ENCODE measurements around the gene ADORA2A.

The ADORA2A gene

DNA sequence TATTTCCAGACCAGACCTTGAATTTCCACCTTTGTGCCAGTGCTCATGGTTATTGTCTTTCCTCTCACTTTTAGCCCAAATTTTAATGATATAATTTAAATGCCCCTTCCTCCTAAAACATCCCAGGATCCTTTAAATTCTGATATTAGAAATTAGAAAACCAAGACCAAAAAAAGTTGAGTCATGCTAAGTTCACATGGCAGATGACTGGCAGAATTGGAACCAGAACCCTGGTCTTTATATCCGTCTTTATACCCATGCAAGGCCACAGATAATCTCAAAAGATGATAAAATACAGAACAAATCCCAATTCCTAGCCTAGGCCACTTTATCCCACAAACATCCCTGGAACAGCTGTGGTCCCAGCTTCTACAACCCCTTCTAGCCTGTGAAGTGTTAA, 26.5 kb downstream of the ADORA2A start:
- DNase-seq (ENCODE audit: low read depth in 2 of 2) = no peak

DNA sequence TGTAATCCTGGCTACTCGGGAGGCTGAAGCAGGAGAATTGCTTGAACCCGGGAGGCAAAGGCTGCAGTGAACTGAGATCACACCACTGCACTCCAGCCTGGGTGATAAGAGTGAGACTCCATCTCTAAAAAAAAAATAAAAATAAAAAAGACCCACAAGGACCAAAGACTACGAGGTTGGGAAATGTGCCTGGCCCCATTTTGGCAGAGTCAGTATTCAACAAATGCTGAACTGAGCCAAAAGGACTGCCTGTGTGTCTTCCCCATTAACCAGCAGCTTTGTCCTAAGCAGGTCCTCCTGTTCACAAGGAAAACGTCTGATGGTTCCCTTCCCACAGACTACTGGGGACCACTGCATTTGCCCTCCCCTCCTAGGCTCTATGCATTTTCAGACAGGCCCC, 27.6 kb downstream of the ADORA2A start:
- DNase-seq (ENCODE audit: low read depth in 2 of 2) = no peak

DNA sequence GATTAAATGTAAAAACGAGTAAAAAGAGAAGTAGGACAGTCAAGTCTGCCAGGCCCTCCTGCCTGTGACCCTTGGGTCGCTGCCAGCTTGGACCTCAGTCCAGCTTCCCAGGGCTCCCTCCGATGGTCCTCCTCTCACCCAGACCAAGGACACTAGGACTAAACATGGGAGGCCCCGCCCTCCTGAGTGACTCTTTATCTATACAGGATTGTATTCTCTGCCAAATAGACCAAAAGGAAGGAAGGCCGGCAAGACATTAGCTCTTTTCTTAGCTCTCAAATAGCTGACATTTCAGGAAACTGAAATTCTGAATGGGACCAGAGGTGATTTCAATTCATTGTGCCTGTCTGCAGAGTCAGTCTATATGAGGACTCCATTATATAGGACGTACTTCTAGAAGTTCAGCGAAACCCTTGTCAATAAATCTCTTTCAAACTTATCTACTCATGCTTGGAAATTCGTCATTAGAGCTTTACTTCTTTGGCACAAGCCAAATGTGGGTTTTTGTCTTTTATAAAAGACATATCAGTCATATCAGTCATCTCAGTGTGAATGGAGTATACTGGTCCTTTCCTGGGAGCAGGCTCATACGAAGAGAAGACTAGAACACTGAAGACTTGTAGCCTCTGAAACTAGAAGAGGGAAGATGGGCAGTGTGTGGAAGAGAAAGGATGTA, 28.5 kb downstream of the ADORA2A start:
- no peak for DNase-seq (ENCODE audit: low read depth in 2 of 2)

DNA sequence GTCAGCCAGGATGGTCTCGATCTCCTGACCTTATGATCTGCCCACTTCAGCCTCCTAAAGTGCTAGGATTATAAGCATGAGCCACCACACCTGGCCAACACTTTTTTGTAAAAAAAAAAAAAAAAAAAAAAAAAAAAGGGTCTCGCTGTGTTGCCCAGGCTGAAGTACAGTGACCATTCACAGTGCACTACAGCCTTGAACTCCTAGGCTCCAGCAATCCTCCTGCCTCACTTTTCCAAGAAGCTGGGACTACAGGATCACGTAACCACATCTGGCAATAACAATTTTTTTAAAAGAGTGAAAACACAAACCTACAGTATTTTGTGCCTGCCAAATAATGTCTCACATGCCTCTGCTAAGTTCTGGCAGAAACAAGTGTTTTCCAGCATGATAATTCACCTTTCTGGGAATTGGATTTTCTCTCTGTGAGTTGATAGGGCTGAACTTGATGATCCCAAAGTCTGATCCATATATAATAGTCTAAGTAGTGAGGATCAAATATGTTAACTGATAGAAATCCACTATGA, 30.6 kb downstream of the ADORA2A start:
- DNase-seq (ENCODE audit: low read depth in 2 of 2) = no peak

DNA sequence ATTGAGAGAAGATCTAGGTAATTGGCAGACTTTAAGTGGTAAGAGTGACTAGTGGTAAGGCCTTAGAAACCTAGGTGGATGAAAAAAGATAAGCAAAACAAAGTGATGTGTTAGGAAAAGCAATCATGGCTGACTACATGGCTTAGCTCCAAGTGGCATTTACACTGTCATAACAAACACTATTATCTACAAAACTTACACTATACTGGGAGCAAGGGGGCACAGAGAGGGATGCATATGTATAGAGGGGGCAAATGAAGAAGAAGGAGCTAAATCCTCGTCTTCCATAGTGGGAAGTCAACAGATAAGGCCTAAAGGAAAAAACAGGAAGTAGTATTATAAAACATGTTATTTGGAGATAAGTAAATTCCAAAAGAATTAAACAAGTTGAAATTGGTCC, 32.5 kb downstream of the ADORA2A start:
- DNase-seq (ENCODE audit: low read depth in 2 of 2) = no peak

DNA sequence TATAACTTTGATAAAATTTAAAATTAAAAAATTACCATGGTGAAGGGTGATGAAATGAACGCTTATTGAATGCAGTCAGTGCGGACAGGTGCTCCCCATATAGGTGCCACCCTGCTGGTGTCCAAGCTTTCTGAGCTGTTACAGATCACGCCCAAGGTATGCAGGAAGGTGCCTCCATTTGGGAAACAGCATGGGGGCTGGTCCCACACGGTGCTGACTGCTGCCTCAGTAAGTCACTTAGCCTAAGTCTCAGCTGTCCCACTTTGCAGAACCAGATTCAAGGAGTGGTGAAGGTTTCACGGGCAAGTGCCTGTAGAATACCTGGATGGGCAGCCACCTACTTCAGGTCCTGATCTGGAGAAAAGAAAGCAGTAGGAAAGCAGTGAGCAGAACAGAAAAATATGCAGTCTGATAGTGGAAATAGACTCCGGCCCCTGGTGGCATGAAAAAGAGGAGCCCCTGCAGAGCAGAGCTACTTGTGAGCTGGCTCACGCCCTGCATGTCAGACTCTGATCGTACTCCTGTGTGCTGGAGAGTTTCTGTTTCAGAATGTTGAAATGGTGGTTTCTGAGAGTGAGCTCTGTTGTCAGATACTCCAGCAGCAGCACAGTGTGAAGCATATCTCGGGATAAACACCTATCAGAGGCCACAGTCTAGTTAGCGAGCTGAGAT, 33.2 kb downstream of the ADORA2A start:
- no peak for DNase-seq (ENCODE audit: low read depth in 2 of 2)

DNA sequence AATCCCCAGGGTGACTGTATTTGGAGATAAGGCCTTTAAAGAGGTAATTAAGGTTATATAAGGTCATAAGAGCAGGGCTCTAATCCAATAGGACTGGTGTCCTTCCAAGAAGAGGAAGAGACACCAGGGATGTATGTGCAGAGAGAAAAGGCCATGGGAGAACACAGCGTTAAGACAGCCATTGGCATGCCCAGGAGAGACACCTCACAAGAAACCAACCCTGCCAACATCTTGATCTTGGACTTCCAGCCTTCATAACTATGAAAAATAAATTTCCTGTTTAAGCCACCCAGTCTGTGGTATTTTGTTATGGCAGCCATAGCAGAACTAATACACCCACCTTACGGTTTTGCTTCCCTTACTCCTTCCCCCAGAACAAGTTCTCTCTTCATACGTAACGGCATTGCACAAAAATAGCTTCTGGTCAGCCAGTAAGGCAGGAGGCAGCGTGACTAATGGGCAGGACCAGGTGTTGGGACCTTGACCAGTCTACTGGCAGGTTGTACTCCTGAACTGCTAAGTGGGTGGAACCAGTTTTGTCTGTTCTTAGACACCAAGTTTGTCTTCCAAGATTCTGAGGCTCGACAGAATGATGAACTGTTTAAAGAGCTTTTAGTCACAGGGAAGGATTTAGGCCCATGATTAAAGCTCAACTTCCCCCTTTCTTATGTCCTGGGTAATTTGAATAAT, 35.8 kb downstream of the ADORA2A start:
- no peak for DNase-seq (ENCODE audit: low read depth in 2 of 2)

DNA sequence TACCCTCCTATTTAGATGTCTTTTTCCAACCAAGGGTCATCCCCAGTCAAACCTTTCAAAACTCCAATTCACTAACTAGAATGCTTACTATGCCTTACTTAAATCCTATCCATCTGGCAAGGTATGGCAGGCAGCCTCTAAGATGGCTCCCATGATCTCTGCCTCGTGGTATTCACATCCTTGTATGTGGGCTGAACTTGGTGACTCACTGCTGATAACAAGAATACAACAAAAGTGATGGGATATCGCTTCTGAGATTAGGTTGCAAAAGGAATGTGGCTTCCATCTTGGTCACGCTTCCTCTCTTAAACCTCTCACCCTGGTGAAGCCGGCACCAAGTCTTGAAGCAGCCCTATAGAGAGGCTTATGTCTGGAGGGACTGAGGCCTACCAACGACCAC, 38.2 kb downstream of the ADORA2A start:
- DNase-seq (ENCODE audit: low read depth in 2 of 2) = no peak

DNA sequence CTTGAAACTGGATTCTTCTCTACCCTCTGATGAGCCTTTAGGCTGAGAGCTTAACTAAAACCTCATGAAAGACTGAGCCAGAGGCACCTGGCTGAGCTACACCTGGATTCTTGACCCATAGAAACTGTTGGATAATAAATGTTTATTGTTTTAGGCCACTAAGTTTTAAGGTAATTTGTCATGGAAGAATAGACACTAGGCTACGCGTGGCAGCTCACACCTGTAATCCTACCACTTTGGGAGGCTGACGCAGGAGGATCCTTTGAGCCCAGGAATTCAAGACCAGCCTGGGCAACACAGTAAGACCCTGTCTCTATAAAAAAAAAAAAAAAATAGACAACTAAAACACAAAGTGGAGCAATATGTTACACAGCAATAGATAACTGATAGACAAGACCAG, 38.6 kb downstream of the ADORA2A start:
- no peak for DNase-seq (ENCODE audit: low read depth in 2 of 2)

DNA sequence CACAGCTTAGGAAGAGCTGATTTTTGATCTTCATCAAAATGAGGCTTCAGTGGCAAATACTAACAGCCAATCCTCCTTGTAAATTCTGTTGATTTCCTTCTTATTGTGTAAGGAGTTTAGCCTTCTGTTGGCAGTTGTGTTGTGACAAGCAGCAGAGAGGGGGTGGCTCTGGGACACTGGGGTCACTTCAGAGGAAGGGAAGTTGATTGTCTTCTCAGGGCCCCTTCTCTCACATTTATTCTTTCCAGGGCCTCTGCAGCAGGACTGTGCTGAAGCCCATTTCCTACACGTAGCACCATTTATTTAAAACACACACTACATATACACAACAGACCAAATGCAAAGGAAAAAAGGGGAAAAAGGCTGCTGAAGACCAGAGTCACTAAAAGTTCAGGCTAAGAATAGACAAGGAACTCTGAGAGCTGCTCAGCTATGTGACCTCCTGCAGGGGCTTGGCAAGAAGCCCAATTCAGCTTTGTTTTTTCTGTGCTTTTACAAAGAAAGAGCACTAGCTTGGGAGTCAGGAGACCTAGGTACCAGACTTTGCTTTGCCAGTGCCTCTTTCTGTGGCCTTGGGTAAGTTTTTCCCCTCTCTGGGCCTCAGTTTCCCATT, 39.4 kb downstream of the ADORA2A start:
- DNase-seq (ENCODE audit: low read depth in 2 of 2) = no peak

DNA sequence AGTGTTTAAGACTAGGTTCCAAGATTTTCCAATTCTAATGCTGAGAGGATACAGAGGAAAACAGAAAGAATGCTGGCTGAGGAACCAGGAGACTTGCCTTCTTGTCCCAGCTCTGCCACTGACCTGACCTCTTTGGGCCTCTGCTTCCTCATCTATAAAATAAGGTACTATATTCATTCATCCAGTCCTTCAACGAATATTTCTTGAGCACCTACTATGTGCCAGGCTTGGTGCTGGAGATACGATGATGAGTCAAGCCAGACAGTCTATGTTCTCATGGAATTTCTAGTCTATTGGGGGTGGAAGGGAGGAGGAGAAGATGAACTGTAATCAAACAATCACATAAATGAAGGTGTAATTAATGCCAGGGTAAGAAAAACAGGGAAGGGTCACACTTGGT, 39.9 kb downstream of the ADORA2A start:
- DNase-seq (ENCODE audit: low read depth in 2 of 2) = no peak

DNA sequence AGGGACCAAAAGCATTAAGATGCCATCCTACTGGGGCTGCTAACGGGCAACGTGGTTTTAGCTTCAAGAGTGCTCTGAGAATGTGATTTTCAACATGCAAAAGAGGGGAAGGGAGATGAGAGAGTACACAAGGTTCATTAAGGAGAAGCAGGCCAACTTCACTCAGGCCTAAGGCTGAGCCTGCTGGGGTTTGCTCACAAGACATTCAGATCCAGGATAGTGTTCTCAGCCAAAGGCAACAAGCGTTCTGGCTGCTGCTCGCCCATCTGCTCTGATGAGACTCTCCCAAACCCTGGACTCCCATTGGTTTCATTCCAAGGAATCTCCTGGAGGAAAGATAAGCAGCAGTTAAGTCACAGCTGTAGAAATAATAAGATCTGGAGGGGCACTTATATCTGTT, 44.2 kb downstream of the ADORA2A start:
- DNase-seq (ENCODE audit: low read depth in 2 of 2) = no peak

DNA sequence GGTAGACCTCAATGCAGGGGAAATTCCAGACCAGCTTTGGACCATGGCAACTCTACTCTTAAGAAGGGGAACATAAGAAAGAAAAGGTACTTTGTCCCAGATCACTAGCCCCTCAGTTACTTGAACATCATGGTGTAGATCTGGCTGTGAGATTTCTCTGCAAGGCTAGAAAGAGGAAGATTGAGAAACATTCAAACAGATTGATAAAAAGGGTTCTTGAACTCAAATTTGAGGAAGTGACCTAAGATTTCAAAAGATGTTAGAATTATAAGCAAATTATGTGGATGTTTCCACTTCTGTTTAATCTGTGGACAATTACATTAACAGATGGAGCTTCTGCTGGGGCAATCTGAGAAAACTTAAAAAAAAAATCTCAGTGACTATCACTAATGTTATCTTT, 45.9 kb downstream of the ADORA2A start:
- no peak for DNase-seq (ENCODE audit: low read depth in 2 of 2)

DNA sequence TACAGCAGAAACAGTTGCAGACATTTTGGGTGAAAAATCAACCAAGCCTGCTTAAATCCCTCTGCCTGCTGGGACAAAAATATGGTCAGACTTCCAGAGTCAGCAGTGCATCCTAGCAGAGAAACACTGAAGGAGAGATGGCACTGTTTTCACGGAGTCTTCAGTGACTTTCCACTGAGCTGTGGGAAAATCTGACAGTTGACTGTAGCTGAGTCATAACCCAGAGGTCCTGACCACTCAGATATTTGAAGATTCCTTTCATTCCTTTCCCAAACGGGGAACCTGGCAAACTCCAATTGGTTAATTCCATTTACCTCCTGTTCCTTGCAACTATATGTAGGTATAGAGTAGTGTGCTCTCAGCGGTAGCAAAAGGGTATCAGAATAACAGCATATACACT, 46.8 kb downstream of the ADORA2A start:
- DNase-seq (ENCODE audit: low read depth in 2 of 2) = no peak

DNA sequence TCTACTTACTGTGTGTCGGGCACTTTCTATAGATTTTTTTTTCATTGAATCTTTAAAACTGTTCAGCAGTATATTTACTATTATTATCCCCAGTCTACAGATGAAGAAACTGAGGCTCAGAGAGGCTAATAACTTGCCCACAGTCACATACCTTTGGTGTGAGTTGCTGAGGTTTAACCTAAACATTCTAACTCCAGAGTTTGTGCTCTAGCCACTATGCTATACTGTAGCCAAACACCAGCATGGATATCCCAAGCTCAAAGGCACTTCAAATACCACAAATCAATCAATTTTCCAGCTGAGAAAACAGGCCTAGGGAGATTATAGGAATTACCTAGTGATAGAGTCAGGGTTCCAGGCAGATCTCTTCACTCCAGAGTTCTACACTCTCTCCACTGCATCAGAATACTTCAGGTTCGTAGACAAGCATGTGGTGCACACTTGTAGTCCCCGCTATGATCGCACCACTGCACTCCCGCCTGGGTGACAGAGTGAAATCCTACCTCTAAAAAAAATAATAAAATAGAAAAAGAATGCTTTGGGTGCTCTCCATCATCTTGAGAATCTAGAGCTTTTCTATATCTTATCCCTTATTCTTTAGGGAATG, 47.4 kb downstream of the ADORA2A start:
- no peak for DNase-seq (ENCODE audit: low read depth in 2 of 2)

DNA sequence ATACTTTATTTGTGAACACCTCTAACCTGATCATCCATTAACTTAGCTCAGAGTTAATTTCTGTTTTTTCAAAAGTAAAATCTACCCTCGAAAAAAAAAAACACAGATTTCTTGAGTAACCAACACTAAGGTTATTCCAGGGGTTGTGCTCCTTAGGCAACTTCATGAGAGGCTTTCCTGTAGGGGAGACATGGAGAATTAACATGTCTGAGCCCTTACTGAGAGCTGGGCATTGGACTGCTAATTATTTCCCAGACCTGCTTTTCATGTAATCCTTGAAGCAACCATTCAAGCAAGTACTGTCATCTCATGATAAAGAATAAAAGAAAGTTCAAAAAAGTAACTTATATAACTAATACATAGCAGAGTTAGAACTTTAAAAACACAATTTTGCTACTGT, 54.2 kb downstream of the ADORA2A start:
- DNase-seq (ENCODE audit: low read depth in 2 of 2) = no peak

DNA sequence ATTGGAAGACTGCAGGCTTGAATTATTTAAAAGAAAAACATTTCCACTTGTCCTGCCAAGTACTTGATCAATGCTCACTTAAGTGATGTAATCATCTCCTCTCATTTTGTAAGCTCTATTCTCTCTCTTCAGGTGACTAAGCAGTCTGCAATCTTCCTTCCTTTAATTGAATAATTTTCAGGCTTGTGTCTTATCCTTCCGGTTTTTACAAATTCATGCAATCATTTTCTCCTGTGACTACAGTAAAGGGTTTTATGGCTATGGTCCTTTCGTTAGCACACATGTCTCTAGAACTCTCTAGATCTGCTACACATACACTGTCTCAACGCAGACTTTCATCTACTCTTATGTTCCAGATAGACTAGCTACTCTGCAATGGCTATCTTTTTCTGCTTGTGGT, 55.2 kb downstream of the ADORA2A start:
- DNase-seq (ENCODE audit: low read depth in 2 of 2) = no peak

DNA sequence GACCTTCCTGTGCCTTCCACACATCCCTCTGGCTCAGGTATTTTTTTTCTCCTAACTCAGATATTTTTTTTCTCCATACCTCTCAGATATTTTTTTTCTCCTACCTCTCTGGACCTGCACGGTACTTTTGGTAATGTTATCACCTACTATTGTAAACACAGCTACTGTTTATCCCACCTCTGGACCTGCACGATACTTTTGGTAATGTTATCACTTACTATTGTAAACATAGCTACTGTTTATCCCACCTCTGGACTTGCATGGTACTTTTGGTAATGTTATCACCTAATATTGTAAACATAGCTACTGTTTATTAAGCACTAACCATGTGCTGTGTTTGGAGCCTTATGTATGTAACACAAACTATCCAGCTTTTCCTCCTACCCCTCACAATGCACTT, 55.6 kb downstream of the ADORA2A start:
- DNase-seq (ENCODE audit: low read depth in 2 of 2) = no peak

DNA sequence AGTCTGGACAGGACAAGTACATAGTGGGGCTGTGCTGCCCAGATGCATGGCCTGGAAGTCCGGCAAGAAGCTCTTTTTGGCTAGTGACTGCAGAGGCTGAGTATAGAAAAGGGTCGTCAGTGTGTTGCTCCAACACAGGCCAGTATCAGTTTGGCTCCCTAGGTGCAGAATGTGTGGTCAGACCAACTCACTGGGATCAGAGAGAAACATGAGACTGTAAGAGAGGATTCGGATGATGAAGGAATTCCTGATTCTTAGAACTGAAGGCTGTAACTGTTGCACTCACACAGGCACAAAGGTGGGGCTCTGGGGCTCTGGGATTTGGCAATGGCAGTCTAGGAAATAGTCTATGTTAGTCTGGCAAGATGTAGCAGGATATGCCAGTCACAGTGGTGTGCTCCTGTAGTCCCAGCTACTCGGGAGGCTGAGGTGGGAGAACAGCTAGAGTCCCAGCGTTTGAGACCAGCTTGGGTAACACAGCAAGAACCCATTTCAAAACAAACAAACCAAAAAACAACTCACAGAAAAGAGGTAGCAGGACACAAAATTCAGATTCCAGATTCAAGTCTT, 56.7 kb downstream of the ADORA2A start:
- no peak for DNase-seq (ENCODE audit: low read depth in 2 of 2)

DNA sequence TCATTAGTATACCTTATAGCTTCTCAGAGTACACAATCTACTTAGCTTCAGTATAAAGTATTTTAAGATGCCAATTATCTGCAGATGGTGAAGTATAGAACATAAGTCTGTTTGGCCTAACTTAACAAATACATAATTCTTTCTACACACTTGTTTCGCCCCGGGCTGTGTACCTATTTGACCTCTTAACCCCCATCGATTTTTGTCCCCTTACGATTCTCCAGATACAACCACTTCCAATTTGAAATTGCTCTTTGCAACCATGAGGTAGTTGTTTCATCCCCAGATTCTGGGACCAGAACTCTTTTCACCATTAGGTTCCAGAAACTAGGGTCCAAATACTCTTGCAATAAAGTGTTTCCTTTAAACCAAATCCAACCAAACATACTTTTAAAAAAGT, 57.8 kb downstream of the ADORA2A start:
- no peak for DNase-seq (ENCODE audit: low read depth in 2 of 2)

DNA sequence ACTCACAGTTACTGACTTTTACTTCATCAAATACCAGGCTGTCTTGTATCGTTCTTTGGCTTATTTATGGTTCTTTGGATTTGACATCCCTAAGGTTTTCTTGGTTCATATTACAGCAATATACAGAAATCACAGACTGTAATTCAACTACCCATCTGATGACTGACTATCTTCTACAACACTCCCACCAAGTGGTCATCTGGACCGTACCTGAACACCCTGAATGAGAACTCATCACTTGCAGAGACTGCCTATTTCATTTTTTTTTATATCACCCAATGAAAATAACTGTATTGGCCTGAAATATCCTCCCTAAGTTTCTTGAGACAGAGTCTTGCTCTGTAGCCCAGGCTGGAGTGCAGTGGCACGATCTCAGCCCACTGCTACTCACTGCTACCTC, 58.2 kb downstream of the ADORA2A start:
- DNase-seq (ENCODE audit: low read depth in 2 of 2) = no peak

DNA sequence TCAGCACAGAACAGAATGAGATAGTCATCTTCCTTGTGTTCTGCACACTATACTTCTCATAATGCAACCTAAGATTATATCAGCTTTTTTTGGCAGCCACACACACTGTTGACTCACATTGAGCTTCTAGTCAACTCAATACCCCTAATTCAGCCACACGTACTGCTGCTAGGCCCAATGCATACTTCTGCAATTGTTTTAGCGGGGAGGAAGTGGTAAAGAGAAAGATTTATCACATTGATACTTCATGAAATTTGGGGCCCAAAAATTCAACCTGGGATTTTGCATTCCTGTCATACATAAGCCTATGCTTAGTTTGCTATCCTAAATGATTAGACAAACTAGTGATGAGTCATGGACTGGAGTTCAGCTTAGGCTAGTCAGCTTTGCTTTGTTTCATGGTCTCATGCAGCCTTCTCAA, 59.1 kb downstream of the ADORA2A start:
- DNase-seq (ENCODE audit: low read depth in 2 of 2) = peak; percentile 4 to 26

All from stimulated activated CD8-positive, alpha-beta memory T cell treated with anti-CD3 and anti-CD28 coated beads, Interleukin-15, amount 100 ng/mL, for 48 hours (primary cell).